DLD1 (cell line): ENCODE measurements around the gene PPP4R3A.
"Not testable (repeated sequence)": the region's sequence is repeated elsewhere in the genome, so short reads cannot be mapped to it uniquely, and the experiment has no call there.

Experiments
- in situ Hi-C: cut with HindIII; loops from 2 replicates; pipeline ENCODE4 v1.10.0; 2017; ENCODE audit warnings: low sequenced_read_pairs

Gene PPP4R3A

GRCh38 chr14:91506226-91506625 lies 3.9 kb downstream of the PPP4R3A start:
- in situ Hi-C loops, result no loop called here

GRCh38 chr14:91503000-91503504 lies 7.1 kb downstream of the PPP4R3A start:
- in situ Hi-C loops, result no loop called here

GRCh38 chr14:91501951-91502930 lies 7.9 kb downstream of the PPP4R3A start:
- in situ Hi-C loops, result no loop called here

DNA sequence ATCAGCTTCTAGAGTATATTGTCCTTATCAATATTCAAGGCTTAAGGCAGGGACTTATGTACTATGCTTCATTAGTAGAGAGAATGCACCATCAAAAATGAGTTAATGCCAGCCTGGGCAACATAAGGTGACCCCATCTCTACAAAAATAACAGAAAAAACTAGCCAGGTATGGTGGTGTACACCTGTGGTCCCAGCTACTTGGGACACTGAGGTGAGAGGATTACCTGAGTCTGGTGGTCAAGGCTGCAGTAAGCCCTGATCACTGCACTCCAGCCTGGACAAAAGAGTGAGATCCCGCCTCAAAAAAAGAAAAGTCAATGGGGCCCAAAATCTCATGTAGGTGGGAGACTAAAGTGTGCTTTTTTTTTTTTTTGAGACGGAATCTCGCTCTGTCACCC lies 8.8 kb downstream of the PPP4R3A start:
- in situ Hi-C loops, result no loop called here

GRCh38 chr14:91496790-91497189 lies 13.3 kb downstream of the PPP4R3A start:
- in situ Hi-C loops, result no loop called here

DNA sequence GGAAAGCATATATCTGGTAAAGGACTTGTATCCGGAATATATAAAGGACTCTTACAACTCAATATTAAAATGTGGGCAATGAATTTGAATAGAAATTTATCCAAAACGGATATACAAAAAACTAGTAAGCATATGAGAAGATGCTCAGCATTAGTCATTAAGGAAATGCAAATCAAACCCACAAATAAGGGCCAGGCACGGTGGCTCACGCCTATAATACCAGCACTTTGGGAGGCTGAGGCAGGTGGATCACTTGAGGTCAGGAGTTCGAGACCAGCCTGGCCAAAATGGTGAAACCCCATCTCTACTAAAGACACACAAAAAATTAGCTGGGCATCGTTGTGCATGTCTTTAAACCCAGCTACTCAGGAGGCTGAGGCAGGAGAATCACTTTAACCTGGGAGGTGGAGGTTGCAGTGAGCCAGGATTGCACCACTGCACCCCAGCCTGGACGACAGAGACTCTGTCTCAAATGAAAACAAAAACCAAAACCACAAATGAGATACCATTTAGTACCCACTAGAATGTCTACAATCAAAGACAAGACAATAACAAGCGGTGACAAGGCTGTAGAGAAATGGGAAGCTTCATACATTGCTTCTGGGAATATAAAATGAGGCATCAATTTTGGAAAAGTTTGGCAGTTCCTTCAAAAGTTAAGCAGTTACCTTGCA lies 15.6 kb downstream of the PPP4R3A start:
- in situ Hi-C loops, result not testable (repeated sequence)

- in situ Hi-C loops, result no loop called here
These were observed 16.9 kb downstream of the PPP4R3A start for GRCh38 chr14:91493169-91493568.

- in situ Hi-C loops, result no loop called here
These were observed 25.4 kb downstream of the PPP4R3A start for GRCh38 chr14:91484744-91485143.

DNA sequence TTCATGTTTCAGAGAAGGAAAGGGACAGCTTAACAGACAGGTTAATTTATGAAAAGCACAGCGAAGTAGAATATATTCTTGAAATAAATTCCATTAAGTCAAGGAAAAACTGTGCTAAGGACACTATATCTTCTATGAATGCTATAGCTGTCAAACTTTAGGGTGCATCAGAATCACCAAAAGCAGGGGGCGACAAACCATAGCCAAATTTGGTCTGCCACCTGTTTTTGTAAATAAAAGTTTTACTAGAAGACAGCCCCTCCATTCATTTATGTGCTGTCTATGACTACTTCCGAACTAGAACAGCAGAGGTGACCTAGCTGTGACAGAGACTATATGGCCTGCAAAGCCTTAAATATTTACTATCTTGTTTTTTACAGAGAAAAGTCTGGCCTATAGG lies 25.9 kb downstream of the PPP4R3A start:
- in situ Hi-C loops, result no loop called here

DNA sequence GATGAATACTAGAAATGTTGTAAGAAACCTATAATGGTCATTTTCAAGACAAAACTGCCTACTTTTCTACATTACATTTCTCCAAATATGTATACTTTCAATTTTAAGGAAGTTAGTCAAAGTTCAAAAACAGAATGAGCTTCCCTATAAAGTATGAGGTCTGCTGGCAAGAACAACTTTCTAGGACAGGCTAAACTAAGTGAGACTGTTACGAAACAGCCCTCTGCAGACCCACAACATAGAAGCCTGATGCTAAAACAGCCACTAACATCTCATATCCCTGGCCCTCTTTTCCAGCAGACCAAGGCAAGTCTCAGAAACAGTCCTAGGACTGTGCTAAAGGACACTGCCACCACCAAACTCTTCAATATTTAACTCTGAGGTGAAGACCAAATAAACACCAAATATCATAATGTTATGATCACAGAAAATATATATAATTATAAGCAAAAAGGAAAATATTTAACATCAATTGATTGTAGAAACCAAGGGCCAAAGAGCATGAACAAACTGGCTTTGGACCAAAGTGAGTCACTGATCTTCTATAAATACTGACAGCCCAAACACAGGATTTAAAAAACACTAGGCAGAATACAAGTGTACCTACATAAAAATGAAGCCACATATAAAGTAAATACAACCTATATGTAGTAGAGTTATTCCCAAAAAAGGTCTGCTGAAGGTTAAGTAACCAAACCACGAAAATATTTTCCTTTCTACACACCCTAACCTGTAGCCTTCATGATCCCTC lies 27.7 kb downstream of the PPP4R3A start:
- in situ Hi-C loops, result no loop called here

DNA sequence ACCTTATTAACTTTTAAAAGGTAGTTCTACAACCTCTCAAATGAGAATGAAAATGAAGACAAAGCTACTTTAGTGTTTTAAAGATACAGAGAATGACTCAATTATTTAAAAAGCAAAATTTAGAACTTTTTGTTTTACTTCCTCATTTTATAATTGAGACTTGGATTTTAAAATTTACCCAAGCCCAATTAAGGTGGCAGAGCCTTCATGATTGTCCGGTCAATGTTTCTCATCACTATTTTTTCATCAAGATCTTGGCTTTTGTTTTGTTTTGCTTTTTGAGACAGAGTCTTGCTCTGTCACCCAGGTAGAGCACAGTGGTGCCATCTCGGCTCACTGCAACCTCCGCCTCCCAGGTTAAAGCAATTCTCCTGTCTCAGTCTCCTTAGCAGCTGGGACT lies 32.7 kb downstream of the PPP4R3A start:
- in situ Hi-C loops, result no loop called here

DNA sequence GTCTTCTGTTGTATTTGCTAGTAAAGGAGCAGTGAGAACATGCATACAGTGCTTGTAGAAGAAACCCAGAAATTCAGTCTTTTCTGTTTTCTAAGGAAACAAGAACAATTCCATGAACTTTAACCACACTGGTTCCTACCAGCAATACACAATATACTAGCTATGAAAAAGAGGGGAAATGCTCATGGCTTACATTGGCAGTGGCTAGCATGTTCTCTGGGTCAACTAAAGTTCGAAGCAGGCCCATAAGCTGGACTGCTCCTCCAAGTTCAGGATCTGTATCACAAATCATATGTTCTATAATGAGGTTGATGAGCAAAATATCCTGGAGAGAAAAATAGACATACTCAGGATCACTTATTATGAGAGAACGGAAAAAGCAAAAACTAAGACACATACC lies 37.1 kb downstream of the PPP4R3A start:
- in situ Hi-C loops, result no loop called here

DNA sequence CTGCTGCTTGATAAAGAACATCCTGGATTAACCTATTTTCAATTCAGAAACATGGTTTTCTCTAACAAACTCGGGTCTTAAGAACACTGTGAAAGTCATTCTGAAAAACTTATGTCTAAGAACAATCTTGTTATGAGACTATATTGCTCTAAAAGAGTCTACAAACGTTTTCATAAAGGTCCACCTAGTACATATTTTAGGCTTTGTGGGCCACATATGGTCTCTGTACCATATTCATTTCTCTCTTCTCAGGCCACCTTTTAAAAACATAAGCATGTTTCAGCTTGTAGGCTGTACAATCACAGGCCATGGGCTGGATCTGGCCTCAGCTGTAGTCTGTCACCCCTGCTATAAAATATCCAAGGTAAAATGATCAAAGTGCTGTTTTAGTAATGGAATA lies 39.9 kb downstream of the PPP4R3A start:
- in situ Hi-C loops, result no loop called here

- in situ Hi-C loops, result no loop called here
These were observed 43.9 kb downstream of the PPP4R3A start for GRCh38 chr14:91466192-91466591.

- in situ Hi-C loops, result no loop called here
These were observed 45.4 kb downstream of the PPP4R3A start for GRCh38 chr14:91464615-91465205.

DNA sequence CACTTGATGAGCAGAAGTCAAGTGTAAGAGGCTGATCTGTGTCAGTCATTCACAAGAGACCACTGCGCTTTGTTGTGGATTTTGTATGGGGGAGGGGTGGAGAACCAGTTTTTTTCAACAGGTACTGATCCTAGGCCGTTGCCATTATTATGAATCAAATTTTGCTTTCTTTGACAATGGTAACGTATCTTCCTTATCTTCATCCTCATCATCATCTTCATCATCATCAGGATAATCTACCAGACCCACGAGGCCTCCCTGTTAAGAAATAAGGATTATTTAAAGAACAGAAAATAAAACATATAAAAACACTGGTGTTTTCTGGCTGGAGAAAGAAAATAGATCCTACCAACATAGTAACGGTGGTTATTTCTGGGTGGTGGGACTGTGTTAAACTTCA lies 51.5 kb downstream of the PPP4R3A start:
- in situ Hi-C loops, result no loop called here

DNA sequence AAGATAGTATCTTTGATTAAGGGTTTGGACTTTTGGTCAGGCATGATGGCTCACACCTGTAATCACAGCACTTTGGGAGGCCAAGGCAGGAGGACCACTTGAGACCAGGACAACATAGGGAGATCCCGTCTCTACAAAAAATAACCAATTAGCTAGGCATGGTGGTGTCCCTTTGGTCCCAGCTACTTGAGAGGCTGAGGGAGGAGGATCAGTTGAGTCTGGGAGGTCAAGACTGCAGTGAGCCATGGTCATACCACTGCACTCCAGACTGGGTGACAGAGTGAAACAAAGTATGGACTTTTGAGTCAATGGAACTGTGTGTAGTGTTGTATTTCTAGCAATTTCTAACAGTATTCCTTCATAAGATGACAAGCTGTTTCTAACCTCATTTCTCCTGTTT lies 53.8 kb downstream of the PPP4R3A start:
- in situ Hi-C loops, result no loop called here

DNA sequence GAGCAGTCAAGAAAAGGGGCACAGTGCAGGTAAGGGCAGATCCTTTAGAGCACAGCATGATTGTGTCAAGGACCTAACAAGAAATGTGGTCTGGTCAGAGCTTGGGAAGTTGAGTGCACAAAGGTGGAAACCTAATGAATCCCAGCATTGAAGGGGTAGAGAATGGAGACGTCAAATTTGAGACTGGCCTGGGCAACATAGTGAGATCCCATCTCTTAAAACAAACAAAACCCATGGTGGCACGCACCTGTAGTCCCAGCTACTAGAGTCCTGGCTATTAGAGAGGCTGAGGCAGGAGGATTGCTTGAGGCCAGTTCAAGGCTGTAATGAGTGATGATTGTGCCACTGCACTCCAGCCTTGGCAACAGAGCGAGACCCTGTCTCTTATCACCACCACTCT lies 55.5 kb downstream of the PPP4R3A start:
- in situ Hi-C loops, result no loop called here

- in situ Hi-C loops, result no loop called here
These were observed 56.0 kb downstream of the PPP4R3A start for GRCh38 chr14:91454155-91454554.

DNA sequence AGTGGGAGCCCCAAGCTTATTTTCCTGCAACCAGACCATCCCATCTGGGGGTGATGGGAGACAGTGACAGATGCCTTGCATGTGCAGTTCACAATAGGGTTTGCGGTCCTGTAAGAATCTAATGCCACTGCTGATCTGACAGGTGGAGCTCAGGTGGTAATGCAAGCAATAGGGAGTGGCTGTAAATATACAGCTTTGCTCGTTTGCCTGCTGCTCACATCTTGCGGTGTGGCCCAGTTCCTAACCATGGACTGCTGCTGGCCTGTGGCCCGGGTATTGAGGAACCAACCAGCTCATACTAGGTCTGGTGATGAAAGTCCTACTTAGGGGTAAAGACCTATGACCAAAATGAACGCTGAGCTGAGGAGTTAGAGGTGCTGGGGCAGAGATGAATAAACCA lies 56.4 kb downstream of the PPP4R3A start:
- in situ Hi-C loops, result no loop called here
